GM13977 (cell line): ENCODE measurements around the gene RNF208.

Source experiments
- DNase-seq: peaks from one replicate; pipeline ENCODE4 v3.0.0; 2012; ENCODE audit warnings: low spot score
- in situ Hi-C: fragments of 300-500 bp; cut with MboI; formaldehyde crosslinking; loops from one replicate; pipeline ENCODE4 v1.12.0; 2022; ENCODE audit warnings: low sequenced_read_pairs, low pct_unique_long_range_greater_than_20kb, mixed read lengths, inconsistent platforms; ENCODE audit not compliant: unreplicated experiment
- TF ChIP-seq, protein P1 (sequence below): IDR thresholded peaks from 2 replicates; pipeline ENCODE4 v1.5.1; 2012; ENCODE audit warnings: mild to moderate bottlenecking, control low read depth; ENCODE audit not compliant: insufficient read depth; ENCODE audit errors: extremely low read depth, missing control alignments

Gene RNF208

DNA sequence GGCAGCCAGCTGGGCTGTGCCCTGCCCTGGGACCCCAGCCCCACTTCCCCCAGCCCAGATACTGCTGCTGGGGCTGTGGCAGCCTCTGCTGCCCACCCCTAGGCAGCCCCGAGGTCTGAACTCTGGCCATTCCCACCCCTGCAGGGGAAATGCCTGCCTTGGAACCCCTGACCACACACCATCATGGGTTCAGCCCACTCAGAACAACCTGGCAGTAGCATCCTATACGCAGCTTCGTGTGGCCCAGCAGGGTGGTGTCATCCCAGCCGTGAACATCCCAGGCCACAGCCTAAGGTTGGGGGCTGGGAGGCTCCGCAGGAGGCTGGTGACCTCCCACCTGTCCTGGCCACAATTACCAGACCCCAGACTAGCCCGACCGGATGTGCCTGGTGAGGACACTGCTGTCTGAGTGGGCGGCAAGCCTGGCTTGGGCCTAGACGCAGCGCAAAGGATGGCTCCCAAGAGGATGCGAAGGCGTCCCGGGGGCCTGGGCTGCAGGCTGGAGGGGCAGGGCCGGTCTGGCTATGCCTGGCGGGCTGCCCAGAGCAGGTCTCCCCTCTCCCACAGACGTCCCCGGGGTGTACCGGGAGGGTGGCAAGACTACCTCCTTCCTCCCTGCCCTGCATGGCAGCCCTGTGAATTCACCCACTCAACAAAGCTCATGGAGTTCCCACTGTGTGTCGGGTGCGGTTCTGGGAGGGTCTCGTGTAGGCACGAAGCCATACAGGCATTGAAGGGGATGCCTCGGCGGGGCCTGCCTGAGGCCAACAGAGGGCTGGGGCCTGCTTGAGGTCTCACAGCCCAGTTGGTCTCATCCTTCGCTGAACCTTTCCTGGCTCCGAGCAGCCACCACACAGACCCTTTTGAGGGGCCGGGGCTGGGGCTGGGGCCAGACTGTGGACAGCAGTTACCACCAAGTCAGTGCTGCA is 7.2 kb upstream of the RNF208 start:
- no peak for DNase-seq
- TF ChIP-seq, protein P1, sequence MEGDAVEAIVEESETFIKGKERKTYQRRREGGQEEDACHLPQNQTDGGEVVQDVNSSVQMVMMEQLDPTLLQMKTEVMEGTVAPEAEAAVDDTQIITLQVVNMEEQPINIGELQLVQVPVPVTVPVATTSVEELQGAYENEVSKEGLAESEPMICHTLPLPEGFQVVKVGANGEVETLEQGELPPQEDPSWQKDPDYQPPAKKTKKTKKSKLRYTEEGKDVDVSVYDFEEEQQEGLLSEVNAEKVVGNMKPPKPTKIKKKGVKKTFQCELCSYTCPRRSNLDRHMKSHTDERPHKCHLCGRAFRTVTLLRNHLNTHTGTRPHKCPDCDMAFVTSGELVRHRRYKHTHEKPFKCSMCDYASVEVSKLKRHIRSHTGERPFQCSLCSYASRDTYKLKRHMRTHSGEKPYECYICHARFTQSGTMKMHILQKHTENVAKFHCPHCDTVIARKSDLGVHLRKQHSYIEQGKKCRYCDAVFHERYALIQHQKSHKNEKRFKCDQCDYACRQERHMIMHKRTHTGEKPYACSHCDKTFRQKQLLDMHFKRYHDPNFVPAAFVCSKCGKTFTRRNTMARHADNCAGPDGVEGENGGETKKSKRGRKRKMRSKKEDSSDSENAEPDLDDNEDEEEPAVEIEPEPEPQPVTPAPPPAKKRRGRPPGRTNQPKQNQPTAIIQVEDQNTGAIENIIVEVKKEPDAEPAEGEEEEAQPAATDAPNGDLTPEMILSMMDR = no peak
- in situ Hi-C loops = loop anchor here (10.0 kb wide), 1 partner anchor 104 kb away; no protein-coding TSS in a partner anchor

DNA sequence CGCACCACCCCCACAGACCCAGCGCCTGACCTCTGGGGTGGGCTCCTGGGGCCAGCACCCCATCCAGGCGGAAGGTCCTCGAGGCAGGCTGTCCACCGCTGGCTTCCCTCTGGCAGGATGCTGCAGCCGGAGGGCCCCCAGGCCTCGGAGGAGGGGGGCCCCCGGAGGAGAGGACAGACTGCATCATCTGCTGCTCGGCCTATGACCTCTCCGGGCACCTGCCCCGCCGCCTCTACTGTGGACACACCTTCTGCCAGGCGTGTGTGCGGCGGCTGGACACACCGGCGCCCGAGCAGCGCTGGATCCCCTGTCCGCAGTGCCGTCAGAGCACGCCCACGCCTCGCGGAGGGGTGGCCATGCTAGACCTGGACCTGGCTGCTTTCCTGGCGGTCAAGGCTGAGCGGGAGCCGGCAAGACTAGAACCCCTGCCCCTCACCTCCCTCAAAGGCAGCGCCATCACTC is 6.5 kb upstream of the RNF208 start:
- TF ChIP-seq, protein P1 = no peak
- no peak for DNase-seq
- in situ Hi-C loops = loop anchor here (10.0 kb wide), 1 partner anchor 104 kb away; no protein-coding TSS in a partner anchor

DNA sequence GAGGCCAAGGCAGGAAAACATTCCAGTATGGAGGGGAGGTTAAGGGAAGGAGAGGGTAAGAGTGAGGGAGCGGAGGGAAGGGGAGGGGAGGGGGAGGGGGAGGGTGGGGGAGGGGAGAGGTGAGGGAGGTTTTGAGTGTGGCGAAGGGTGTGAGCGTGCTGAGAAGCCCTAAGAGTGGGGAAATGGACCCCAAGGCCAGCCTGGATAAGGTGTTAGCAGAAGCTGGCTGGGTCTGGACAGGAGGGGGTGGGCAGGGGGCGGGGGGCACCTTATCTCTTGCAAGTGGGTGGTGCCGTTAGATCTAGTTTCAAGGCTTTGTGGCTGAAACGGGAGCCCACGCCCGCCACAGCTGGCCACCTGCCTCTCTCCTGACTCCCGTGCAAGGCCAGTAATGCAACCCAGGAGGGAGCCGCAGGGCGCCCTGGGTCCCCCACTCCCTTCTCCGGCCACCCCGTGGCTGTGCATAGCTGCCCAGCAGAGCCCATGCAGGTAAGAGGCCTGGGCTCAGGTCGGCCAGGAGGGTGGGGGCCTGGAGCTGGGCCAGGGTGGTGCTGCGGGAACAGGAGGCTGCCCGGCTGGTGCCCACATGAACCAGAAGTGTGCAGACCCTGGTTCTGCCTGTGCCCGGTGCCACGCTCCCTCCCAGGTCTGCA is 5.9 kb upstream of the RNF208 start:
- DNase-seq = no peak
- TF ChIP-seq, protein P1 = no peak
- in situ Hi-C loops = loop anchor here (10.0 kb wide), 1 partner anchor 103 kb away; no protein-coding TSS in a partner anchor

DNA sequence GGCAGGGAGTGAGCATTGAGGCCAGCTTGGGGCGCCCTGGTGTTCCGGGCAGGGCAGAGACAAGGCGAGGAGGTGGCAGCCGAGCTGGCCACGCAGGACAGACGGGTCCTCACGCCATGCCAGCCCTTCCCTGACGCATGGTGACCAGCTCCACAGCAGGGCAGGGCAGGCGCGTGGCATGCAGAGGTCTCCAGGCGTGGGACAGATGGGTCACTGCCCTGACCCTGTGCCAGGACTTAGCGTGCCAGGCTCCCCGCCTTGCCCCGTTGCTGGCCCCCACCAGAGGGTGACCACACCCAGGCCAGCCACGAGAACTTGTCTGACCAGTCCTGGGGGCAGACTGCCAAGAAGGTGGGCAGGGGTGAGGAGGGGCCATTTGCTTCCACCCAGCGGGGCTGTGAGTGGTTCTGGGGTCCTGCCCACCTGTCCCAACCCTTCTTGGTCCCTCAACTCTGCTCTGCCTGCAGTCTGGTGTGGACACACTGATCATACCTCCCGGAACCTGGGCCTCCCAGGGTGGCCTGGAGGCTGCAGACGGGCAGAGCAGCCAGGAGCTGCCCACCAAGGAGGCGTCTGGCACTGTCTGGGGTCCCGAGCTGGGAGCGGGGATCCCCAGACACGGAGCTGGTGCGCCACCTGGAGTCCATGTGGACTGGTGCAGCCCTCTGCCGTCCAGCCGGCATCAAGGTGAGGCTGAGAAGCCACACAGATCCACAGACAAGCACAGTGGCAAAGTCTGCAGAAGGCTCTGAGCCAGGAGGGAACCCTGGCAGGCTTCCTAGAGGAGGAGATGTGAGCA is 5.2 kb upstream of the RNF208 start, which contains the start of gene RNF224:
Gene RNF224, plus strand, starts transcription at position 449 of the 799 bp plus-strand sequence. CDS start 834 bp downstream, outside the sequence.
- TF ChIP-seq, protein P1 = peak; percentile 98
- in situ Hi-C loops = loop anchor here (10.0 kb wide), 1 partner anchor 102 kb away; no protein-coding TSS in a partner anchor
- DNase-seq = peak; percentile 90

DNA sequence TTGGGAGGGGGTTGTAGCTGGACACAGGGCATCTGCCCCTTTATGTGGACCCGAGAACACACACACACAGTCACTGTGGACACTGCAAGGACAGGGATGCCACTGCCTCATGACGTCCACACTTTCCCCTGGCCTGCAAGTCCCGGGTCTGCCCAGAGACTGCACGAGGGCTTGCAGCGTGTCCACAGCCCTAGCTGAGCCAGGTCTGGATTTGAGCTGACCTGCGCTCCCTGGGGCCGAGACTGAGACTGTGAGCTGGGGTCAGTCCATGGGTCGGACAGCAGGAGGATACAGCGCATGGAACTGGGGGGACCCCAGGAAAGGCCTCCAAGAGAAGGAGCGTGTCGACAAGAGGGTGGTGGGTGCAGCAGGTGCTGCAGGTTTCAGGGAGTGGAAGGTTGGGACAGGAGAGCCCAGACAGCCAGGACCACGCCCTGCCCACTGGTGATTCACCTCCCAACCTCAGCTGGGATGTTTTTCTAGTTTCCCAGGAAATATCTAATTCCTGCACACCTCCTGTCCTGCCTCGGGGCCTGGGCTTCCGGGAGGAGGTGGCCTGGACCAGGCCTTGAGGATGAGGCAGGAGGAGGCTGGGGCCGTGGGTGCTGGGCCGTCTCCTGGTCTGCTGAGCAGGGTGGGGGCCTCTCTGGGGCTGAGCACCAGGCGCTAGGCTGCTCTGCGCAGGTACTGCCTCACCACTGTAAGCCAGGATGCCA is 4.5 kb upstream of the RNF208 start:
- no peak for DNase-seq
- TF ChIP-seq, protein P1 = no peak
- in situ Hi-C loops = loop anchor here (10.0 kb wide), 1 partner anchor 102 kb away; no protein-coding TSS in a partner anchor
